ENCODE measurements around the gene TRIM2. TPM values are rescaled to one million over a fixed set of nuclear protein-coding genes. Genes with fewer than 3 reads are reported as not detected.
"Not testable (repeated sequence)": the region's sequence is repeated elsewhere in the genome, so short reads cannot be mapped to it uniquely, and the experiment has no call there.

Gene TRIM2
- 24.0 TPM for polyA plus RNA-seq (2013, experiment 1 of 2)
- 22.8 TPM for polyA plus RNA-seq (2013, experiment 2 of 2)

- H3K4me1 ChIP-seq (ENCODE audit: control insufficient read depth, insufficient read depth, low read length, poor library complexity, severe bottlenecking) = peaks cover 24% of the 10 kb centered on the region
- H3K9me3 ChIP-seq (ENCODE audit: control insufficient read depth, low read length) = no peaks in the 10 kb centered on the region
- peak within 1 kb of the TSS; percentile 72 for H3K27ac ChIP-seq (ENCODE audit: low read depth, low read length, severe bottlenecking)
- peak within 1 kb of the TSS; percentile 29 for H3K4me3 ChIP-seq (ENCODE audit: extremely low read depth, insufficient read depth, low read length, poor library complexity, severe bottlenecking)
- WGBS, 2 experiments (ENCODE audit: insufficient coverage in 2 of 2) = 5 to 14% methylated on average over 6 to 11 of the region's 11 CpGs
- H3K36me3 ChIP-seq (ENCODE audit: control insufficient read depth, insufficient read depth, low read length) = no peaks in the 10 kb centered on the region
Measured at GRCh38 chr4:153204247-153204671, at the start of gene TRIM2. TRIM2 (plus strand) TSS chr4:153204443; CDS start chr4:153204531, 88 bp downstream.

- 88% methylated on average over 1 of the region's 1 CpG for WGBS, 2 experiments (ENCODE audit: insufficient coverage in 2 of 2)
- peaks cover 4% of the 10 kb centered on the region for H3K4me1 ChIP-seq (ENCODE audit: control insufficient read depth, insufficient read depth, low read length, poor library complexity, severe bottlenecking)
- no peak overlapping the region for H3K27ac ChIP-seq (ENCODE audit: low read depth, low read length, severe bottlenecking)
- H3K36me3 ChIP-seq (ENCODE audit: control insufficient read depth, insufficient read depth, low read length) = no peaks in the 10 kb centered on the region
- H3K4me3 ChIP-seq (ENCODE audit: extremely low read depth, insufficient read depth, low read length, poor library complexity, severe bottlenecking) = no peak overlapping the region
- H3K9me3 ChIP-seq (ENCODE audit: control insufficient read depth, low read length) = no peaks in the 10 kb centered on the region
Measured at GRCh38 chr4:153155686-153156085, 48.6 kb upstream of the TRIM2 start.

GRCh38 chr4:153156263-153156662 lies 48.0 kb upstream of the TRIM2 start:
- WGBS, 2 experiments (ENCODE audit: insufficient coverage in 2 of 2) = 13 to 29% methylated on average over 1 of the region's 4 CpGs
- no peak overlapping the region for H3K4me3 ChIP-seq (ENCODE audit: extremely low read depth, insufficient read depth, low read length, poor library complexity, severe bottlenecking)
- no peaks in the 10 kb centered on the region for H3K9me3 ChIP-seq (ENCODE audit: control insufficient read depth, low read length)
- H3K4me1 ChIP-seq (ENCODE audit: control insufficient read depth, insufficient read depth, low read length, poor library complexity, severe bottlenecking) = peaks cover 4% of the 10 kb centered on the region
- no peaks in the 10 kb centered on the region for H3K36me3 ChIP-seq (ENCODE audit: control insufficient read depth, insufficient read depth, low read length)
- no peak overlapping the region for H3K27ac ChIP-seq (ENCODE audit: low read depth, low read length, severe bottlenecking)

GRCh38 chr4:153156721-153157120 lies 47.5 kb upstream of the TRIM2 start:
- Histone ChIP-seq H3K4me3 (ENCODE audit: extremely low read depth, insufficient read depth, low read length, poor library complexity, severe bottlenecking) (no peak overlapping the region), H3K27ac (ENCODE audit: low read depth, low read length, severe bottlenecking) (no peak overlapping the region), H3K9me3 (ENCODE audit: control insufficient read depth, low read length) (no peaks in the 10 kb centered on the region), H3K4me1 (ENCODE audit: control insufficient read depth, insufficient read depth, low read length, poor library complexity, severe bottlenecking) (peaks cover 4% of the 10 kb centered on the region), H3K36me3 (ENCODE audit: control insufficient read depth, insufficient read depth, low read length) (no peaks in the 10 kb centered on the region)
- 90 to 100% methylated on average over 1 to 2 of the region's 5 CpGs for WGBS, 2 experiments (ENCODE audit: insufficient coverage in 2 of 2)

- Histone ChIP-seq H3K9me3 (ENCODE audit: control insufficient read depth, low read length) (no peaks in the 10 kb centered on the region), H3K36me3 (ENCODE audit: control insufficient read depth, insufficient read depth, low read length) (no peaks in the 10 kb centered on the region), H3K27ac (ENCODE audit: low read depth, low read length, severe bottlenecking) (no peak overlapping the region), H3K4me3 (ENCODE audit: extremely low read depth, insufficient read depth, low read length, poor library complexity, severe bottlenecking) (no peak overlapping the region), H3K4me1 (ENCODE audit: control insufficient read depth, insufficient read depth, low read length, poor library complexity, severe bottlenecking) (peaks cover 4% of the 10 kb centered on the region)
- 100% methylated on average over 1 of the region's 4 CpGs for WGBS, 2 experiments (ENCODE audit: insufficient coverage in 2 of 2)
Measured at GRCh38 chr4:153159016-153159415, 45.2 kb upstream of the TRIM2 start.

GRCh38 chr4:153159728-153160221 lies 44.5 kb upstream of the TRIM2 start:
- H3K4me3 ChIP-seq (ENCODE audit: extremely low read depth, insufficient read depth, low read length, poor library complexity, severe bottlenecking) = no peak overlapping the region
- H3K4me1 ChIP-seq (ENCODE audit: control insufficient read depth, insufficient read depth, low read length, poor library complexity, severe bottlenecking) = peaks cover 4% of the 10 kb centered on the region
- no peaks in the 10 kb centered on the region for H3K9me3 ChIP-seq (ENCODE audit: control insufficient read depth, low read length)
- WGBS, 2 experiments (ENCODE audit: insufficient coverage in 2 of 2) = no CpG with 5 or more reads among the region's 5 CpGs
- no peaks in the 10 kb centered on the region for H3K36me3 ChIP-seq (ENCODE audit: control insufficient read depth, insufficient read depth, low read length)
- no peak overlapping the region for H3K27ac ChIP-seq (ENCODE audit: low read depth, low read length, severe bottlenecking)

- peaks cover 4% of the 10 kb centered on the region for H3K4me1 ChIP-seq (ENCODE audit: control insufficient read depth, insufficient read depth, low read length, poor library complexity, severe bottlenecking)
- WGBS, 2 experiments (ENCODE audit: insufficient coverage in 2 of 2) = 83 to 93% methylated on average over 1 to 2 of the region's 4 CpGs
- H3K9me3 ChIP-seq (ENCODE audit: control insufficient read depth, low read length) = no peaks in the 10 kb centered on the region
- H3K27ac ChIP-seq (ENCODE audit: low read depth, low read length, severe bottlenecking) = no peak overlapping the region
- no peaks in the 10 kb centered on the region for H3K36me3 ChIP-seq (ENCODE audit: control insufficient read depth, insufficient read depth, low read length)
- H3K4me3 ChIP-seq (ENCODE audit: extremely low read depth, insufficient read depth, low read length, poor library complexity, severe bottlenecking) = no peak overlapping the region
Measured at GRCh38 chr4:153160821-153161220, 43.4 kb upstream of the TRIM2 start.

- H3K27ac ChIP-seq (ENCODE audit: low read depth, low read length, severe bottlenecking) = no peak overlapping the region
- no peak overlapping the region for H3K4me3 ChIP-seq (ENCODE audit: extremely low read depth, insufficient read depth, low read length, poor library complexity, severe bottlenecking)
- no peaks in the 10 kb centered on the region for H3K4me1 ChIP-seq (ENCODE audit: control insufficient read depth, insufficient read depth, low read length, poor library complexity, severe bottlenecking)
- H3K9me3 ChIP-seq (ENCODE audit: control insufficient read depth, low read length) = no peaks in the 10 kb centered on the region
- no peaks in the 10 kb centered on the region for H3K36me3 ChIP-seq (ENCODE audit: control insufficient read depth, insufficient read depth, low read length)
- WGBS, 2 experiments (ENCODE audit: insufficient coverage in 2 of 2) = 55 to 68% methylated on average over 3 to 5 of the region's 7 CpGs
Measured at GRCh38 chr4:153161226-153161963, 42.8 kb upstream of the TRIM2 start.

- not testable (repeated sequence) for H3K4me3 ChIP-seq (ENCODE audit: extremely low read depth, insufficient read depth, low read length, poor library complexity, severe bottlenecking); H3K4me1 ChIP-seq (ENCODE audit: control insufficient read depth, insufficient read depth, low read length, poor library complexity, severe bottlenecking); H3K27ac ChIP-seq (ENCODE audit: low read depth, low read length, severe bottlenecking); H3K36me3 ChIP-seq (ENCODE audit: control insufficient read depth, insufficient read depth, low read length); H3K9me3 ChIP-seq (ENCODE audit: control insufficient read depth, low read length)
- 73% methylated on average over 2 of the region's 5 CpGs; no CpG with 5 or more reads in 1 of the 2 experiments for WGBS, 2 experiments (ENCODE audit: insufficient coverage in 2 of 2)
Measured at GRCh38 chr4:153165236-153165635, 39.0 kb upstream of the TRIM2 start.

- WGBS, 2 experiments (ENCODE audit: insufficient coverage in 2 of 2) = no CpG with 5 or more reads among the region's 5 CpGs
Measured at GRCh38 chr4:153166716-153167501, 37.3 kb upstream of the TRIM2 start.

More at GRCh38 chr4:153166716-153167501, 37.3 kb upstream of the TRIM2 start:
- no peaks in the 10 kb centered on the region for H3K36me3 ChIP-seq (ENCODE audit: control insufficient read depth, insufficient read depth, low read length)
- no peak overlapping the region for H3K4me3 ChIP-seq (ENCODE audit: extremely low read depth, insufficient read depth, low read length, poor library complexity, severe bottlenecking)
- H3K27ac ChIP-seq (ENCODE audit: low read depth, low read length, severe bottlenecking) = no peak overlapping the region
- no peaks in the 10 kb centered on the region for H3K9me3 ChIP-seq (ENCODE audit: control insufficient read depth, low read length)
- no peaks in the 10 kb centered on the region for H3K4me1 ChIP-seq (ENCODE audit: control insufficient read depth, insufficient read depth, low read length, poor library complexity, severe bottlenecking)

Measured in mesodermal cell (in vitro differentiated cells).